ENCODE measurements around the gene PLPP4.
A peak's percentile ranks its signal among the peaks of the same experiment; 100 is the strongest.

Gene PLPP4

GRCh38 chr10:120516426-120516825 lies 59.4 kb downstream of the PLPP4 start:
- DNase-seq (ENCODE audit: low spot score) (no peak), FAIRE-seq (no peak)

- FAIRE-seq: no peak
- DNase-seq (ENCODE audit: low spot score): no peak
These were observed 60.2 kb downstream of the PLPP4 start for GRCh38 chr10:120517196-120517595.

- DNase-seq (ENCODE audit: low spot score): no peak
- no peak for FAIRE-seq
These were observed 61.0 kb downstream of the PLPP4 start for GRCh38 chr10:120517881-120518484.

GRCh38 chr10:120521880-120522279 lies 64.9 kb downstream of the PLPP4 start:
- FAIRE-seq (no peak), DNase-seq (ENCODE audit: low spot score) (no peak)

- no peak for DNase-seq (ENCODE audit: low spot score)
- no peak for FAIRE-seq
These were observed 70.7 kb downstream of the PLPP4 start for GRCh38 chr10:120527691-120528090.

GRCh38 chr10:120530699-120531098 lies 73.7 kb downstream of the PLPP4 start:
- DNase-seq (ENCODE audit: low spot score) (no peak), FAIRE-seq (no peak)

GRCh38 chr10:120538091-120538490 lies 81.1 kb downstream of the PLPP4 start:
- no peak for DNase-seq (ENCODE audit: low spot score)
- FAIRE-seq: no peak

GRCh38 chr10:120539076-120539475 lies 82.0 kb downstream of the PLPP4 start:
- DNase-seq (ENCODE audit: low spot score) (no peak), FAIRE-seq (no peak)

- DNase-seq (ENCODE audit: low spot score): no peak
- FAIRE-seq: no peak
These were observed 83.5 kb downstream of the PLPP4 start for GRCh38 chr10:120540486-120540885.

GRCh38 chr10:120541984-120542383 lies 85.0 kb downstream of the PLPP4 start:
- DNase-seq (ENCODE audit: low spot score): no peak
- no peak for FAIRE-seq

- no peak for DNase-seq (ENCODE audit: low spot score)
- FAIRE-seq: no peak
These were observed 85.6 kb downstream of the PLPP4 start for GRCh38 chr10:120542591-120542990.

- FAIRE-seq: no peak
- no peak for DNase-seq (ENCODE audit: low spot score)
These were observed 86.3 kb downstream of the PLPP4 start for GRCh38 chr10:120543291-120543690.

- no peak for FAIRE-seq
These were observed 91.2 kb downstream of the PLPP4 start for GRCh38 chr10:120548210-120548609.

GRCh38 chr10:120552262-120552661 lies 95.2 kb downstream of the PLPP4 start:
- no peak for FAIRE-seq

More at GRCh38 chr10:120548210-120548609, 91.2 kb downstream of the PLPP4 start:
- DNase-seq (ENCODE audit: low spot score): no peak

GRCh38 chr10:120553911-120554310 lies 96.9 kb downstream of the PLPP4 start:
- no peak for DNase-seq (ENCODE audit: low spot score)
- FAIRE-seq: no peak

More at GRCh38 chr10:120552262-120552661, 95.2 kb downstream of the PLPP4 start:
- no peak for DNase-seq (ENCODE audit: low spot score)

GRCh38 chr10:120555436-120555835 lies 98.4 kb downstream of the PLPP4 start:
- FAIRE-seq: no peak
- no peak for DNase-seq (ENCODE audit: low spot score)

- FAIRE-seq (no peak), DNase-seq (ENCODE audit: low spot score) (no peak)
These were observed 99.0 kb downstream of the PLPP4 start for GRCh38 chr10:120555842-120556532.

- no peak for FAIRE-seq
- no peak for DNase-seq (ENCODE audit: low spot score)
These were observed 100.3 kb downstream of the PLPP4 start for GRCh38 chr10:120557311-120557710.

- FAIRE-seq: no peak
These were observed 102.8 kb downstream of the PLPP4 start for GRCh38 chr10:120559800-120560199.

GRCh38 chr10:120562956-120563355 lies 105.9 kb downstream of the PLPP4 start:
- DNase-seq (ENCODE audit: low spot score) (no peak), FAIRE-seq (no peak)

More at GRCh38 chr10:120559800-120560199, 102.8 kb downstream of the PLPP4 start:
- DNase-seq (ENCODE audit: low spot score): no peak

- FAIRE-seq (no peak), DNase-seq (ENCODE audit: low spot score) (no peak)
These were observed 113.4 kb downstream of the PLPP4 start for GRCh38 chr10:120570418-120570817.

GRCh38 chr10:120571266-120571665 lies 114.2 kb downstream of the PLPP4 start:
- peak; percentile 17 for FAIRE-seq
- no peak for DNase-seq (ENCODE audit: low spot score)

- no peak for FAIRE-seq
- DNase-seq (ENCODE audit: low spot score): no peak
These were observed 115.3 kb downstream of the PLPP4 start for GRCh38 chr10:120572307-120572706.
